HG03135 (cell line): ENCODE data around the gene CDS2.

Experiments
- ATAC-seq: cut with Tn5 transposase; IDR thresholded peaks from one replicate; pipeline ENCODE4 v1.9.1; 2021; ENCODE audit warnings: mild to moderate bottlenecking, moderate library complexity; ENCODE audit not compliant: unreplicated experiment

Gene CDS2

DNA sequence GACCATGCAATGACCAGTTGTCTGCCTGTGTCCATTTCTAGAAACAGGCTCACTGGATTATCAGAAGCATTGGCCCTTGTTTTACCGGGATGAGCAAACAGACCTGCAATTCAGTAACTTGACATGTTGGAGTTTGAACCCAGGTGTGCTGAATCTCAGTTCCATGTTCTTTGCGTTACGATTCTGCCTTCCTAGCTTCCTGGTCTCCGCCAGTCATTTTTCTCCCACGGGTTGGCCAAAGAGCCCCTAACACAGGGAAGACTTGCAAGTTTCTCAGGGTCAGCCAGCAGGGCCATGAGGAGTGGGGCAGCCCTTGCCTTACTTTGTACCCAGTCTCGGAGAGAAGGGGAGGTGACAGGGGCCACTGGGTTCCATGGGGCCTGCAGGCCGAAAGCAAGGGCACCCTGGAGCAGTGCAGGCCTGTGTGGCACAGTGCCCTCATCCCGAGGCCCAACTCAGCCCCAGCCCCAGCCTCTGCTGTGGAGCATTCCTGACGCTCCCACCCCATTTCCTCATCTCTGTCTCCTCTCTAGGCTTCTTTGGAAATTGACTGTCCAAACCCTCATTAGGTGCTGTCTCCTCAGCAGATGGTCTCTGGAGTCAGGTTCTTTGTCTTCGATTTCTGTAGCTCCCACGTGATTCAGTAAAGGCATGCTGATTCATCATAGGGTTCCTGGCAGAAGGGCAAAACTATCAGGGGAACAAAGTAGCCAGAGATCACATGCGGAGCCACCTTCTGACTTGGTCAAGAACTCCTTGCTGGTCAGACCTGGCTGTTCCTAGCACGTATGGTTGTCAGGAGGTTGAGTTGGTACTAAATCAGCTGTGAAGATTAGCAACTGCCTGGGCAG lies 23.6 kb downstream of the CDS2 start:
- ATAC-seq = no peak

DNA sequence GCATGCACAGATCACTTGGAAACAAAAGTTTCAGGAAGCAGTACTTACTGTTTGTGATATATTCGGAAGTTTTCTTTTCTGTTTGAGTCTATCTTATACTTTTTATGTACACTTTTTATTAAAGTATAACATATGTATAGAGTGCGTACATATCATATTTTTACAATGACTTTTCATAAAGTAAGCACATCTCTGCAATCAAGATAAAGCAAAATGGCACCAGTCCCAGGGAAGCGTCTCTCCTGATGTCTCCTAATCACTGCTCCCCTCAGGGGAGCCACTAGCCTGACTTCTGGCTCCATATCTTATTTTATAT lies 26.3 kb downstream of the CDS2 start:
- no peak for ATAC-seq

DNA sequence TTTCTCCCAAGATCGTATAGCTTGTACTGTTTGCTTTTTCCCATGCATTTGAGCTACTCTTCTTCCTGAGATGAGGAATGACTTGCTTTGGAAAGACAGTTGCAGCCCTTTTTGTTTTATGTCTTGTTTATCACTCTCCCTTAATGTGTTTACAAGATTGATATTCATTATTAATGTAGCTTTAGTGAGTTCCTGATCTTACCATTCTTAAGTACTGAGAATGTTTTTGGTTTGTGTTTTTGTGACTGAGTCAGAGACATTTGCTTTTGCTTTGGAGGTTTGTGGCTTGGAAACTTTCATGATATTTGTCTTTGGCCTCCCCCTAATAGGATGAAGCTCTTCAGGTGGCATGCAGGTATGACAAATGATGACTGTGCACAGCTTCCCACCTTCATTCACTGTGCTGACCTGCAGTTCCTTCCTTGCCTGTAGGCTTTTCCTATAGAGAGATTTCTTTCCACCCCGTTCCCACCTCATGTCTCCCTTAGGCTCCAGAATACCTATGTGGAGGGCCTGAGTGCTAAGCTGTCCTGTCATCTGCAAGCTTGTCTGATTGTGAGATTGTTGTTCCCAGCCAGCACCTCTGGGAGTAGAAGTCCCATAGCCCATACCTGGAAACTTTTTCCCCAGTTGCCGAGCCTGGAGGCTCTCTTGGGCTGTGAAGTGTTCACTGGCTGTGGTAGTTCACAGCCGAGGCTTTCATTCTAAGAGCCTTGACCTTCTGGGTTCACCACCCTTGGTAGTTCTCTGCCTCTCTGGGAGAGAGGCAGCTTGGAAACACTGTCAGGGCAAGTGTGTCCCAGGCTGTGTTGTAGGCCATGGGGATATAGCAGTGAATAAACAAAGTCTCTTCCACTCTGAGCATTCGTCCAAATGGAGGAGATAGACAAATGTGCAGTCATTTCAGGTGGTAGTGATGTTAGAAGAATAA lies 27.1 kb downstream of the CDS2 start:
- ATAC-seq = no peak

DNA sequence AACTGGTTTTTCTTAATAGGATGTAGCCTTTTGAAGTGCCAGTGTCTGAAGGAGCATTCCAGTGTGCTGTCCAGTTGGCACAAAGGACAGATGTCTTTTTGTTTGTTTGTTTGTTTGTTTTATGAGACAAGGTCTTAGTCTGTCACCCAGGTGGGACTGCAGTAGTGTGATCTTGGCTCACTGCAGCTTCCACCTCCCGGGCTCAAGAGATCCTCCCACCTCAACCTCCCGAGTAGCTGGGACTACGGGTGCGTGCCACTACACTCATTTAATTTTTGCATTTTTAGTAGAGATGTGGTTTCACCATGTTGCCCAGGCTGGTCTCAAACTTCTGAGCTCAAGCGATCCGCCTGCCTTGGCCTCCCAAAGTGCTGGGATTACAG lies 27.7 kb downstream of the CDS2 start:
- no peak for ATAC-seq

DNA sequence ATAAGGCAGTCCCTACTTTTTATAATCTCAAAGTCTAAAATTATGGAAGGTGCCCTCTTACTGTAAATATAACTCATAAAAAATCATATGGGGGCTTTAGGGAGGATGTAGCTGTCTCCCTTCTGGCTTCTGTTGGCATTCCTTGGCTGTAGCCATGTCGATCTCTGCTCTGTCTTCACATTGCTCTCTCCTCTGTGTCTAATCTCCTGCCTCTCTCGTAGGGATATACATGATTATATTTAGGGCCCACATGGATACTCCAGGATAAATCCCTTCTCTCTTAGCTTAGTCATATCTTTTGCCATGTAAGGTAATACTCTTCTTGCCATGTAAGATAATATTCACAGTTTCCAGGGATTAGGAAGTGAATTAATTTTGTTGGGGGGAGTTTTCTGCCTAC lies 28.6 kb downstream of the CDS2 start:
- no peak for ATAC-seq

DNA sequence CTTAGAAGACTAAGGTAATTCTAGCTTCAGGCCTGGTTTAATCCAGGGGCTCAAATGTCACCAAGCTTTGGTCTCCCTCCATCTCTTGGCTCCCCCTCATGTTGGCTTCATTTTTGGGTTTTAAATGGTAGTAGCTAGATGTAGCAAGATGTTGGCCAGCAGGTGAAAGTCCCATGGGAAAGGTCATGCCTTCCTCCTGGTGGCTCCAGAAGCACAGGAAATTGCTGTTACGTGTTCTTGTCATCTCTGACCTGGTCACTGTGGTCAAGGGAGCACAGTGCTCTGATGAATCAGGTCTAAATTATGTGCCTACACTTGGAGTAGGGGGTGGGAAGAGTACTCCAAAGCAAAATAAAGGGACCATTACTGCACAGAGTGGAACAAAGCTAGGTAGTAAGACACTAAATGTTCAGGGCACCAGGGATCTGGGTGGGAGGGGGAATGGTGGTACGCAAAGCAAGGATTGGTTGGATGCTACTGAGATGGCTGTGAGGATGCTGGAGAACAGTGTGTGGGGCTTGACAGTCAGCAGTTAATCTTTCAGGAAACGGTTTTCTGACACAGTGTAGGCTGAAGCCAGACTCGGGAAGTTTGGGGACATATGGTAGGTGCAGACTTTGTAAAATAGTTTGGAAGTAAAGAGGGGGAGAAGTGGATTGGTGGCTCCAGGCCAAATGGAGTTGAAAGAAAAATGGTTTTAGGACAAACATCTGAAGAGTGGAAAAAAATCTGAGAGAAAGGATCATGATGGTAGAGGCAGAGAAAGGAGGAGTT lies 30.1 kb downstream of the CDS2 start:
- ATAC-seq = no peak

DNA sequence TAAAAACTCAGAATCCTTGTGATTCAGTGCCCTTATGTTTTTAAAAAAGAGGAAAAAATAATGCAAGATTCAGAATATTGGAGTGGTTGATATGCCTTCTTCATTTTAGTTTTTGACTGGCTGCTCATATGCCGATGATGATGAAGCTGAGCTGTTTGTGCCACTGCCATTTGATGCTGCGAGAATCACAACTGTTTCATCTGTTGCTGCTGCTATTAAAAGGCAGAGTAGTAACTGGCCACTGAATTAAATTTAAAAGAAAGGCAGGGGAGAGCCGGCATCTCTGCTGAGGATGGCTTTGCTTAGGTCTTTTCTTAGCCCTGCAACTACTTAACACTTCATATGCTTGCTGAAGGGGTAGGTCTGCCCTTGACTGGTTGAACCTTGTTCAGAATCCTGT lies 33.1 kb downstream of the CDS2 start:
- no peak for ATAC-seq

DNA sequence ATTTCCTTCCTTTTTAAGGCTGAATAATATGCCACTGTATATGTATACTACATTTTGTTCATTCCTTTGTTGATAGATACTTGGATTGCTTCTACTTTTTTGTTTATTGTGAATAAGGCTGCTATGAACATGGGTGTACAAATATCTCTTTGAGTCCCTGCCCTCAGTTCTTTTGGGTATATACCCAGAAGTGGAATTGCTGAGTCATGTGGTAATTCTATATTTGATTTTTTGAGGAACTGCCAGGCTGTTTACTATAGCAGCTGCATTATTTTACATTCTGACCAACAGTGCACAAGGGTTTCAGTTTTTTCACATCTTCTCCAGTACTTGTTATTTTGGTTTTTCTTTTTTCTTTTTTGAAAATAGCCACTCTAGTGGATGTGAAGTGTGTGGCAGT lies 34.1 kb downstream of the CDS2 start:
- ATAC-seq = no peak

DNA sequence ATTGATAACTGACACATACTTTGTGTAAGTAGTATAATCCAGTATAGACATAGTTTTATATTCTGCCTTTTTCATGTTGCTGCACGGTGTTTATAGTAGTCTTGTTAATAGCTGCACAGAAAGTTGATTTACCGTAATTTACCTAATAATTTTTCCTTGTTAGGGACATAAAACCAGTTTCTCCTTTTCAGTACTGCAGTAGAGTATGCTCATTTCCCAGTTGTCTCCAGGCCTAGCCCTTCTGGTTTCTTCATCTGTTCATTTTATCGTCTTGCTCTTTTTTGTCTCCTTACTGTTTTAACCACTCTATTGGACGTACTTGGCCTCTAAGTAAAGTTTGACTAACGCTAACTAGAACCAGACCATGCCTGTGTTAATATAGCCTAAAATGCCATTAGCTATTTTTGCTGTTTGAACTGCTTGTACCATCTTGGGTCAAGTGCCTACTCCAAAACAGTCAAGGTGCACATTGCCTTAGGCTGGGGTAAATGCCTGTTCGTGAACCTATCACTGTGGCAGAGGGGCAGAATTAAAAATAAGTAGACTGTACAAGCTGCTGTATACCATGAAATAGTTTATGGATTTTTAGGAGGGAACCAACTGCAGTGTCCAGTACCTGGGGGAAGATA lies 34.8 kb downstream of the CDS2 start:
- ATAC-seq = no peak

DNA sequence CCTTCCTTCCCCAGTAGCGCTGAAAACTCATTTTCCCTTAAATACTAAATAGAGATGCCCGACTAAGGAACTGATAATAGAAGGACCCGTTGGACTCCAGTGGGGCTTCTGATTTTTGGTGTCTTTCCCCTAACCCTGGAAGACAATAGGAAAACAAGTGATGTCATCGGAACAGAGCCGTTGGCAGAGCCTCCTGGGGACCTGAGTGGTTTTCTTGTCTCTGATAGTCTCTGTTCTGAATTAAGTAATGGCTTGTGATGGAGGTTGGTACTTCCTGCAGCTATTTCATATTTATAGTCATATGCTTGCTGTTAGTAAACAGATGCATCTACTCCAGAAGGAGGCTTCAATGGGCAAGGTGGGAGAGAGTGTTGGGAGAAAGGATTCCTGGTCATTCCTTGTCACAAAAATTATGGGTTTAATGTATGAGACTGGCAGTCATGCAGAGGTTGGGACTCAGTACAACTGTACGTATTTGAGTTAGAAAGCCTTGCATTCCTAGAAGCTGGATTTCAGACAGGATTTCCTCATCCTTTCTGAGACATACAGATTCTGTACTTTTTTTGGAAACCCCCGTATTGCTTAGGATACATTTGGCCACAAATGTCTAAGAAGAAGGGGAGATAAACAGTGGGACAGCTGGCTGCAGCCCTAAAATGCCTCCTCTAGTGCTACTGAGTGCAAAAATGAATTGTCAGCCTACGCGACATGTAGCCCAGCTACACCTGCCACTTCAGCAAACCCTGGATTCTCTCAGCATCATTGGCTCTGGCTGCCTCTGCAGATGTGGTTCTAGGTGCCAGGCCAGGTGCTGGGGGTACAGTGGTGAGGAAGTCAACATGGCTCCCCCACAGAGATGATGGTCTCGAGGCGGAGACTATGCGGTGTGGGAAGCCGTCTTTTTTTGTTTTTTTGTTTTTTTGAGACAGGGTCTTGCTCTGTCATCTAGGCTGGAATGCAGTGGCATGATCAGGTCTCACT lies 38.1 kb downstream of the CDS2 start:
- no peak for ATAC-seq

DNA sequence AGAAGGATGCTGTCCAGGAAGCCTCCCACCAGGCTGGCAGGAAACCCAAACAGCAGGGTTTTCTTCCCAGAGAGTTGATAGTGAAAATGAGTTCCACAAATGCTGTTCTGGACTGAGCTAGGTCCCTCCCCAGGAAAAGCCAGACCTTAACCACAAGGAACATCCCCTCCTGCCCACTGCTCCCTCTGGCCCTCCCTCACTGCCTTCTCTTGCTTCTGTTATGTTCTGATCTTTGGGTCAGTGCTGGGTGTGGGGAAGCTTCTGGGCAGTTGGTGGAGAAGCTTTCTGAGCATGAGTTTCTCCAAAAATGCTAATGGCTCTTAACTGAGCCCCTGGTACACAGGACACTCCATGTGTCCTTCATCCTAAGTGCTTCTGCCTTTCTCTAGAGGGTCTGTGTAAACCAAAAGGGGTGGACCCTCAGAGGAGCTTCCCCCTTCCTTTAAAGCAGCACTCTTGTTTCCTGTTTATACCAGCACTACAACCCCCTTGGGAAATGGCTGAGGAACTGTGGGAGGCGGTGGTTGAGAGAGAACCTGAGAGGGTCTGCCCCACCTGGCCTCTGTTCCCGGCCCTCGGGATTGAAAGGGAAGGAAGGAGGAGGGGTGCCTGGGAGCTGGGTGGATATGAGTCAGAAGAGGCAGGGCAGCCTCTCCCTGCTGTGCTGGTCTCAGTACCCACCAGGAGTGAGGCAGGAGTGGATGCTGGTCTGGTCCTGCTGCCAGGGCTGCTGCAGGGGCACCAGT lies 42.0 kb downstream of the CDS2 start:
- ATAC-seq = no peak

DNA sequence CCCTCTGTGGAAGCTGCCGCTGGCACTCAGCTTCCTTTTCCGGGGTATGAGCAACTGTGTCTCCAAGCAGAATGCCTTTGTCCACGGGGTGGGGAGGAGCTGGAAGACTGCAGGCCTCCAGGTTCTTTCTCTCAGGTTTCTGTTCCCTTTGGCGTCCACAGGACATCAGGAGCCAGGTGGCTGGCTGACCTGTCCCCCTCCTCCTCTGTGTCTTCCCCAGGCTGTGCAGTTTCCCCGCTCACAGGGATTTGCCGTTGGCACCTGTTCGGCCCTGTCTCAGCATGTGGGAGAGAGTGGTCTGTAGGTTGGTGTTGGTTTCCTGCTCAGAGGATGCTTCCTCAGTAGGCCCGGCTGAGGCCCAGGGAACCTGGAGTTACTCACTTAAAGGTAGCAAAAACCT lies 43.5 kb downstream of the CDS2 start:
- no peak for ATAC-seq

DNA sequence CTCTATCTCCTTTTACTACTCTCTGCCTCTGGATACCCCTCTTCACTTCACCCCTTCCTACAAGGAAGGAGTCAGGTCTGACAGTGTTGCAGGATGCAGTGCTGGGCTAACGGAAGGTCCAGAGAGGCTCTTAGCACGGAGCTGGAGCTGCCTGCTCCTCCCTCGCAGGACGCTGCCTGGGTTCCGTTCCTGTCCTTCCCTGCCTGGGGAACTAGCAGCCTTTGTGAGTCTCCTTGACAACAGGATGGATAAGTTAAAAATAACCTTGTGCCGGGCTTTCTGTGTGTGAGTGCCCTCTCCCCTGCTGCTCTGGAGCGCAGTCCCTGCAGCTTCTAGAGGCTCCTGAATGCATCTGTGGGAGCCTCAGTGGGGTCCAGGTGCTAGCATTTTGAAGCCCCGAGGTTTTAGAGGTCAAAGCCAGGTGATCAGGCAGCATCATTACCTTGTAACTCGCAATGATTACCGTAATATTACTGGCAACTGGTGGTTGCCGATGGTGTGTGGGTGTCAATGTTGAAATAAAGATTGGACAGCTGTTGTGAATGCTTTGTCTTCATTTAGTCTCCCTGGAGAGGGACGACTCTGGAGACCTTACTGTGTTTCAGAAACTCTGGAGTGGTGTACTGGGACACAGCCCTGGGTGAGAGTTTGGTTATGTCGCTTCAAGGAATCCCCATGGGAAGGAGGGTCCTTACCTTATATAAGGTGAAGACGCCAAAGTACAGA lies 44.4 kb downstream of the CDS2 start:
- ATAC-seq = no peak

DNA sequence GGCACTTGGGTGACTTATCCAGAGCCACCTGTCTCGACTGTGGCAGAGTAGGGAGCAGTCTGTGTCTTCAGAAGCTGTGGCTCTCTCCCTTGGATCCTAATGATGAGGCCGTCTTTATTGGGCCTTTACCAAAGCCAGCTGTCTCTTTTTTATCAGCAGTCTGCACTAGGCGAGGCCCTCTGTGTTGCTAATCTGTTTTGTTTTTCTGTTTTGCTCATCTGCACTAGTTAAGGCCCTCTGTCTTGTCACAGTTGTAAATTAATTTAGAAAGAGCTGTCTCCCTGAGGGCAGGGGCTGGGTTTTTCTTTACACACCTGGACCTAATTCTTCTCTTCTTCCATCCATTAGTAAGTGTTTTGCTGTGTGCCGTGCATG lies 45.0 kb downstream of the CDS2 start:
- ATAC-seq = no peak

DNA sequence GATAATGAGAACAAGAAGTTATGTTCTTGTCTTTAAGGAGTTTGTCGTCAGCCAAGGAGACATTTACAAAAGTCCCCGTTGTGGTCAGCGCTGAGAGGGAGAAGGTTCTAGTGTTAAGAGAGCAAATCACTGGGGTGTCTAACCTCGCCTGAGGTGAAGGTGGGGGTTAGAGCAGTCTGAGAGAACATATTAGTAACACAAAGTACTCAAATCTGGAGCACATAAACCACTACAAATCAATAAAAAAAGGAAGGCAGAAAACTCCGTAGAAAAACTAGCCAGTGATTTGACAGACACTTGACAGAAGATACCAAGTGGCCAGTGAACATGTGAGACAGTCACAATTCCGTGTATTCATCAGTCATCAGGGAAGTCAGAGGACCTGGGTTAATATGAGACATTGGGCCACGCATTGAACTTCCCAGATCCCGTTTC lies 45.4 kb downstream of the CDS2 start:
- no peak for ATAC-seq

DNA sequence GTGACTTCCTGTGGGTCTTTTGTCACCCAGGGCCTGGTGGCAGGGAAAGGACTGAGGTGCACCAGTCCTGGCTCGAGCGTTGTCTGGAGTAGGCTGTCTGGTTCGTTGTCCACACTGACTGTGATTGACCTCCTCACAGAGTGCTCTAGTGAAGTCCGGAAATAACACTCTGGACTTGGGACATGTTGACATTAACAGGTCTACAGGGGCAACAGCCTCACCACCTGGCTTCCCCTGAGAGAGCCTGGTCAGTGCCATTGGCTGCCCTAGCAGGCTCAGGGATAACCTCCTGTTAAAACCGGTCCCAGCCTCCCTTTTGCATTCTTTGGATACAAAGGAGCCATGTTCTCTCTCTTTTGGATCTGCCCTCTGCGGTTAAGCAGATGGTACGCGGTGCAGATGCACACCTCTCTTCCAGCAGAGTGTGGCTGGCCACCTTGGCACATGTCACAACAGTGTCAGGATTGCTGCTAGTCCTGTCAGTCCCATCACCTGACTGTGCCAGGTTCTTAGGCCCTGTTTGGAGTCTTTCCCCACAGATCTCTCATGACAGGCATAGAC lies 46.2 kb downstream of the CDS2 start:
- ATAC-seq = no peak

DNA sequence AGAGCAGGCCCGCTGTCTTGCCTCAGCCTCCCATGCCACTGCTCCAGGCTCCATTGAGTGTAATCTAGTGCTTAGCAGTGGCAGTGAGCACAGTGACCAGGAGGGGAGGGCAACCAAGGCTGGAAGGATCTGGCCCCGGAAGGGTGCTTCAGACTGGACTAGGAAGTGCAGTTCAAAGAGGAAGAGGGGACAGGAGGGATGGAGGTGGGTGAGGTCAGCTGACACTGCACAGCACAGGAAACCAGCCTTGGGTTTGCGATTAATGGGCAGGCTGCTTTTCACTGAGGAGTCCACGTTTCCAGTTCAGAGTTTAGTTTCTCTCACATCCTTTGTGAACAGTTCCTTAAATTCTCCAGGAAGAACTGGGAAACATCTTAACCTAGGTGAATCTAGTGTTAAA lies 46.9 kb downstream of the CDS2 start:
- ATAC-seq = no peak

DNA sequence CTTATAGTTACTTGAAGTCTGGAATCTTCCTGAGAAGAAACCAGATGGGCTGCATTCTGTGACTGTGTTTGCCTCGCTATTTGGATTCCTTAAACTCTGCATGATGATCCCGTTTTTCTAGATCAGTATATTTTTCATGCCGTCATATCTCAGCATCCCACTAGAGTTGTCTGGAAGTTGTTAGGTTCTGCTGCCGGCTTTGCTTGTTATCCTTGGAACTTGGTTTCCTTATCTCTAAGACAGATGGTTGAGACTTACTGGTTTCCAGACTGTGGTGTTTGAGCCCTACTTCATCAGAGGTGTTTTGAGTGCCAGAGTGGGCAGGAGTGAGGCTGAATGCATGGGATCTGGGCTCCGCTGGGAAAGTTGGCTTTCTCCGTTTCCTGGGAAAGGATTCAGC lies 50.3 kb downstream of the CDS2 start:
- no peak for ATAC-seq
